GM21447 (cell line): ENCODE measurements around the gene SH3TC1.

Source experiments
- ATAC-seq: cut with Tn5 transposase; IDR thresholded peaks from one replicate; pipeline ENCODE4 v1.9.1; 2021; ENCODE audit not compliant: unreplicated experiment

The SH3TC1 gene

DNA sequence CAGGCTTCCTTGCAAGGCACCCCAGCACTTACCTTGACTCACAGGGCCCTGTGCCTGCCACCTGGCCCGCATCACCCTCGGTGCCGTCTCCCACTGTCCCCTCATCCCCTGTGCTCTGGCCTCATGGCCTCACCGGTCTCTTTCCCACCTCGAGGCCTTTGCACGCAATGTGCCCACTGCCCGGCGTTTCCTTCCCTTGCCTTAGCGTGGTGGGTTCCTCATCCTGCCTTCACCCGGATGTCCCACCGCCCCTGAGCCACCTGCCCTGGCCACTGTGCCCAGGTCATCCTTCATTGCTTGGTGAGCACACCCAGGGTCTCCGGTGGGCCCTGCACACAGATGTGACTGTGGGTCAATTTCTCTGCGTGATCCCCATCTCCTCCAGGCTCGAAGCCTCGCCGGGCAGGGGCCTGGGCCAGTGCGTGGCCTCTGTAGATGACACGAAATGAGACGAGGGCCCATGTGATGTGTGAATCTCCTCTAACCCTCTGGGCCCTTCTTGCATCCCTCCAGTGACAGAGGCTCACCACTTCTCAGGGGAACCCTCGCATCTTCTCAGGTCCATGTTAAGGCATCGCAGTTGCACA is 75.1 kb downstream of the SH3TC1 start:
- ATAC-seq: no peak

- ATAC-seq: no peak
These were observed 75.9 kb downstream of the SH3TC1 start for GRCh38 chr4:8274765-8275547.

DNA sequence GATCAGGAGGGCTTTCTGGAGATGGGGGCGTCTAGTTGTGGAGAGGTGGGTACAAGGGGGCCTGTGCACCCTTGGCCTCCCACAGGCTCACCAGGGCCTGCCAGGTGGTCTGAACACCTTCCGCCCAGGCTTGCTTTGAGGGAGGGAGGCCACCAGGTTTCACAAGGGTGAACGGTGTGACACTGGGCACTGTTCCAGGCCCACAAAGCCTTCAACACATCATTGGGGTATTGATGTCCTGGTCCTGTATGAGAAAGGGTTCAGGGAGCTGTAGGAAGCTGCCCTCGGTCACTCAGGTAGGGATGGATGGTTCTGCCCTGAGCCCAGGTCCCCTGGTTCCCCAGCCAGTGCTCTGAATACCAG is 76.4 kb downstream of the SH3TC1 start:
- ATAC-seq: no peak

DNA sequence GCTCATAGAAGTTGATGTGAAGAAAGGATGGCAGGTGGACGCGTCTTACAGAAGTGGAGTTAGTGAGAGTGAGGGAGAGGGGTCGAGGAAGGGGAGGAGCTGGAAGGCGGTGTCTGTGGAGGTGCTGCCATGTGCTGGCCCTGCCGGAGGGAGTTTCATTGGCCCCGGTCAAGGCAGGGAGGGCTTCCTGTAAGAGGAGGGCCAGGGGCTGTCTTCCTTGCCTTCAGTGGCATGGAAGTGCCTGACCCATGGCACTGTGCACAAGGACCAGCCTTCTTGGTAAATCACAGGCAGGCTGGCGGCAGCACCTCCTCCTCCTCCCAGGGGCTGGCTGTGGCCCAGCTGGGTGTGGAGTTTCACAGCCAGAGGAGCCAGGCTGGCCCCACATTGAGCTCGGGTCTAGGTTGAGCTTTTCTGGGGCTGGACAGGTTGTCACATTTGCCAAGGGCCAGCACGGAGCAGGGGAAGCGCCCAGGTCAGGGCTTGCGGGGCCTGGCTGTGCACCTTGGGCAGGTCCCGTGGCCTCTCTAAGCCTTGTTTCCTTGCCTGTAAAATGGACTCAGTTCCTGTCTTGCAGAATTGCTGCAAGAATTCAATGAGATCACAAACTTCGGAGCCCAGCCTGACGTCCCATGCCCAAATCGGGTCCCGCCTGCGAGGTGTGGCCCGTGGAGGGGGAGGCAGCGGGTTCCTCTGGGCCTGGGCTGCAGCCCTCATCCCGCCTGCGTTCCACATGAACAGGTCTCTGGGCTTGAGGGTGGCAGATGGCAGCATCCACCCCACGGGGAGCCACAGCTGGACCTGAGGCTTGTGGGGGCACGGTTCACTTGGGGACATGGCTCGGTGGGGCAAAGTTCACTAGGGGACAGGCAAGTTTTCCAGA is 77.5 kb downstream of the SH3TC1 start:
- ATAC-seq: no peak

DNA sequence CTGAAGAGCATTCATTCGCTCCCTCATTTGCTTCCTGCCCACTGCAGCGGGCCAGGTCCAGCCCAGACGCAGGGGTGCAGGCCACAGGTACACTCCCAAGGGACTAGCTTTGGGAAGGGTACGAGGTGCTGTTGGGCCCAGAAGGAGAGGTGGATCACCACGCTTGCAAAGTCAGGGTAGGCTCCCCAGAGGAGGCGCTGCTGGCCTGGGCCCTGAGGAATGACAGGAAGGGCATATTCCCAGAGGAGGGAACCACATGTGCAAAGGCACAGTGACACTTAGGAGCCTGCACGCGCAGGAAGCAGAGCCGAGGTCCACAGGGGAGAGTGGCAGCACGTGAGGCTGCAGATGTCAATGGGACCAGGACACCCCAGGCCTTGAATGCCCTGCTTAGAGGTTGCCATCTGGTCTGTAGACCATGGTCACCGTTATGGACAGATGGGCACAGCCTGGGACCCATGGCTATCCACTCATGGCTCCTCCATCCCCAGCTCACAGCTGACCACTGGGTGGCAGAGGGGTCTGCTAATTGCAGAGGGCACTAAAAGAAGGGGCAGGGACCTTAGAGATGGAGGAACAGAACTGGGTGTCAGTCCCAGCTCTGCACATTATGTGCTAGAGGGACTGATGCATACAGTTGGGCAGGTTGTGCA is 78.4 kb downstream of the SH3TC1 start:
- no peak for ATAC-seq

GRCh38 chr4:8278009-8278395 is 78.9 kb downstream of the SH3TC1 start:
- ATAC-seq: no peak

GRCh38 chr4:8278421-8279287 is 79.6 kb downstream of the SH3TC1 start:
- no peak for ATAC-seq

DNA sequence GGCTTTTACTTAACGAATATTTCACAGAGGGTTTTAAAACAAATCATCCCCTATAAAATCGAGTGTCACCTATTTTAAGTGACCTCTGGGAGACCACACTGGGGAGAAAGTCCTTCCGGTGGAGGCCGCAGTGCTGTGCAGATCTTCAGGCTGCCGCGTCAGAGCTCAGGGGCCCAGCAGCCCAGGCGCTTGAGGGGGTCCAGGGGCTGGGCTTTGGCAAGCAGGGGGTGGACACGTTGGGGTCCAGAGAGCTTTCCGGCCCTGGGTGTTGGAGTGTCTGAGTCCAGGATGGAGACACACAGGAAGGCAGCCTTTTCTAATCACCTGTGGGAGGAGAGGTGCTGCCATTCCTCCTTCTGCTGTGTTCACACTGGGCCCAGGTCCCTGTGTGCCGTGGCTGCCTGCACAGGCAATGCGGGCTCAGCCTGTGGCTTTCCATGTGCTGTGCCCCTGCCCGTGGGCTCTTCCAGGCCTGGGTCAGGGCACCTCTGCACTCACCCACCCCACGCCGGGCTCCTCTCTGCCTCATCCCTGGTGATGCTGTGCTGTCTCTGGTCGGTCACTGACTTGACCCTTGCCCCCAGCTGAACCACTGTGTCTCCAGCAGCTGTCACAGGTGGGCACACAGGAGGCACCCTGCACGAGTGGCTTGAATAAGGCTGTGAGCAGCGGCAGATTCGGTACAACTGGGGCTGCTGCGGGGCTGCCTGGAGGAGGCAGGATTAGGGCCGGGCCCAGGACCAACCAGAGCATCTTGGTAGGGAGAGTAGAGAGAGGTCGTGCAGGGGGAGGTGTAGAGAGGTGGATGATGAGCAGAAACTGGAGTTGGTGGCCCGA is 80.4 kb downstream of the SH3TC1 start:
- ATAC-seq: no peak

- ATAC-seq: no peak
These were observed 81.2 kb downstream of the SH3TC1 start for GRCh38 chr4:8280158-8280875.

DNA sequence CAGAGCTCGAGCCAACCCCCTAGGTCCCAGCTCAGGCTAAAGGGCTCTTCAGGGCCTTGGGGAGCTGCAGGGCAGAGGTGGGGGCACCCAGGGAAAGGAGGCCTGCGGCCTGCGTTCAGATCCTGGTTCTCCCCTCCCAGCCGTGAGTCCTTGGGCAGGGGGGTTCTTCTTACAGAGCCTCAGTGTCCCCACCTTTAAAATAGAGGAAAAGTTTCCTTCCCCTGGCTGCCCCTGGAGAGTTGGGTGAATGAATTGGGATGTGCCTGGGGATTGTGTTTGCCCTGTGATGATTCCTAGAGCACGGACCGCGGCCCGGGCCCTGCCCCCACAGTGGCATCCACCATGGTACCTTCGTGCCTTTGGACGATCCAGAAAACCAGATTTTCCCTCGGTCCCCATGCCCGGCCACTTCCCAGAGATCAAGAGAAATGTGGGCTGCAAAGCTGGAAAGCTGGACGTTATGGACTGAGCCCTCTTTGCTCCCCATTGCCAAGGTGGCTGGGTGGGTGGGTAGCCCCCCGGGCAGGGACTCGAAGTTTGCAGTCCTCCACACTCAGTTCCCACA is 81.9 kb downstream of the SH3TC1 start:
- no peak for ATAC-seq

DNA sequence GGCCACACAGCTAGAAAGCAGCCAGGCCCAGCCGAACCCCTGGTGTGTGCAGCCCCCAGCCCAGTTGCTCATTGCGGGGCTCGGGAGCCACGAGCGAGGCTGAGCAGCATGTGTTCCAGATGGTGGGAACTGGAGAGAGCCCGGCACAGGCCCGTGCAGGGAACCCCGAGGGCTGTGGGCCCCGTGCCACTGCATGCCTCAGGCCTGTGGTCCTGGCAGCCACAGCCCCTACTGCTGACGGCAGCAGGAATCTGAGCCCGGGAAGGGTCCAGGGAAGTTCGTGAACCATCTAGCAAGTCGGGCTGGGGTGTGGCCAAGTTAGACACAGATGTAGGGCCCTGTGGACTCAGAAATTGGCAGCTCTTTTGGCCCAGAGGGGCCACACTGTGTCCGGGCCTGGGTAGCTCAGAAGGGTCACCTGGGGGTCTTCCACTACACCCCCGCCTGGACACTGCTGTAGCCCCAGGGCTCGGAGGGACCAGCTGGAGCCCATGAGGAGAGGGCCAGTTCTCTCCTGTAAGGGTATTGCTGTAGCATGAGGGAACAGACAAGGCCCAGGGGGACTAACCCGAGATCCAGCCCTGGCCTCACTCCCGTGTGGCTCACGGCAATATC is 82.5 kb downstream of the SH3TC1 start:
- ATAC-seq: no peak

- ATAC-seq: no peak
These were observed 83.1 kb downstream of the SH3TC1 start for GRCh38 chr4:8282134-8282641.

GRCh38 chr4:8282742-8283141 is 83.7 kb downstream of the SH3TC1 start:
- no peak for ATAC-seq

GRCh38 chr4:8283161-8283560 is 84.1 kb downstream of the SH3TC1 start:
- ATAC-seq: no peak

DNA sequence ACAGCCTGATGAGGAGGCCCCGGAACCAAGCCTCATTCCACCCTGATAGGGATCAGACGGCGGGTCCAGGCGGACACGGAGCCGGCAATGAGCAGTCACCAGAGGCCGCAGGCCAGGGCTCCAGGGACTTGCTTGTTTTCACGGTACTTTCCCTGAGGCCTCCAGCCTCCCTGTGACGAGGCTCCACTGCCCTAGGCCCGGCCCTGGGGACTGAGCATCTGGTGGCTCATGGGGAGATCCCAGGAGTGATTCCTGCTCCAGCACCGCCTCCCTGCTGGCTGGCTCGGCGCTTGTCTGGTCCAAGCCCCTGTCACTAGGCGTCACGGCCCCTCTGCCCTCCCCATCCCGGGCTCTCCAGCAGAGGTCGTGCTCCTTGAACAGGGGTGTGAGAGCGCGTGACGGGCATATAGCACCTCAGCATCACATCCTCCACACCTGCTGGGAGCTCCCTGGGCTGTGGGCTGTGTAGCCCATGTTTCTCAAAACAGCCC is 84.6 kb downstream of the SH3TC1 start:
- no peak for ATAC-seq

- ATAC-seq: no peak
These were observed 85.3 kb downstream of the SH3TC1 start for GRCh38 chr4:8284391-8284790.

- ATAC-seq: no peak
These were observed 86.3 kb downstream of the SH3TC1 start for GRCh38 chr4:8285143-8285975.
